ENCODE results near the gene BICD2. TPM values are rescaled to one million over a fixed set of nuclear protein-coding genes. Genes with fewer than 3 reads are reported as not detected.
A peak's percentile ranks its signal among the peaks of the same experiment; 100 is the strongest.

Gene BICD2
- total RNA-seq, 1 donor from 2014 or later, result 8.0 TPM

- DNase-seq (ENCODE audit: low spot score), result no peak
- ATAC-seq, result no peak
These were observed 84.2 kb downstream of the BICD2 start for GRCh38 chr9:92680166-92681119.

GRCh38 chr9:92679413-92680165 is 85.0 kb downstream of the BICD2 start:
- peak; percentile 10 for DNase-seq (ENCODE audit: low spot score)
- no peak for ATAC-seq

GRCh38 chr9:92671323-92671722 is 93.3 kb downstream of the BICD2 start:
- peak; percentile 48 for DNase-seq (ENCODE audit: low spot score)

GRCh38 chr9:92669890-92670708 is 94.5 kb downstream of the BICD2 start, which contains the start of gene IPPK:
Gene IPPK, minus strand, starts transcription at chr9:92670131. Its CDS starts 143 bp downstream, at chr9:92669988.
- ATAC-seq, result peak; percentile 95

More at GRCh38 chr9:92671323-92671722, 93.3 kb downstream of the BICD2 start:
- no peak for ATAC-seq

GRCh38 chr9:92669527-92669889 is 95.1 kb downstream of the BICD2 start:
- peak; percentile 23 for ATAC-seq
- peak; percentile 51 for DNase-seq (ENCODE audit: low spot score)

More at GRCh38 chr9:92669890-92670708, 94.5 kb downstream of the BICD2 start, which contains the start of gene IPPK:
- peak; percentile 98 for DNase-seq (ENCODE audit: low spot score)

- DNase-seq (ENCODE audit: low spot score) (peak; percentile 50), ATAC-seq (peak; percentile 17)
These were observed 95.7 kb downstream of the BICD2 start for GRCh38 chr9:92668746-92669526.

GRCh38 chr9:92666912-92667532 is 97.6 kb downstream of the BICD2 start:
- no peak for ATAC-seq
- peak; percentile 27 for DNase-seq (ENCODE audit: low spot score)

- DNase-seq (ENCODE audit: low spot score), result no peak
These were observed 98.4 kb downstream of the BICD2 start for GRCh38 chr9:92666236-92666635.

GRCh38 chr9:92665836-92666235 is 98.8 kb downstream of the BICD2 start:
- ATAC-seq (no peak), DNase-seq (ENCODE audit: low spot score) (no peak)

More at GRCh38 chr9:92666236-92666635, 98.4 kb downstream of the BICD2 start:
- no peak for ATAC-seq

GRCh38 chr9:92664394-92665152 is 100.1 kb downstream of the BICD2 start:
- DNase-seq (ENCODE audit: low spot score), result no peak
- no peak for ATAC-seq

GRCh38 chr9:92663951-92664350 is 100.7 kb downstream of the BICD2 start:
- ATAC-seq (no peak), DNase-seq (ENCODE audit: low spot score) (no peak)

- ATAC-seq (no peak), DNase-seq (ENCODE audit: low spot score) (no peak)
These were observed 101.5 kb downstream of the BICD2 start for GRCh38 chr9:92663126-92663525.

GRCh38 chr9:92661743-92662142 is 102.9 kb downstream of the BICD2 start:
- ATAC-seq (no peak), DNase-seq (ENCODE audit: low spot score) (no peak)

Other genes starting within 250 kb of the BICD2 start
- 21.0 TPM for gene ECM2, start 228.8 kb downstream of the BICD2 start, total RNA-seq
- 1.8 TPM for gene IPPK, start 94.7 kb downstream of the BICD2 start, total RNA-seq
- gene ZNF484, start 113.2 kb upstream of the BICD2 start, total RNA-seq, result 2.1 TPM
- gene FGD3, start 182.7 kb upstream of the BICD2 start, total RNA-seq, result 2.3 TPM

Measured in left lobe of liver (tissue), 2 donors.